Activated effector memory CD4-positive, alpha-beta T cell treated with anti-CD3 and anti-CD28 coated beads, Interleukin-2, amount 50 U/mL, for 16 hours (primary cell): Measurements from ENCODE around the gene SLC2A11.
A peak's percentile ranks its signal among the peaks of the same experiment; 100 is the strongest.

ENCODE experiments used
- DNase-seq: peaks from one replicate; pipeline ENCODE4 v3.0.0-alpha.2; 2020

The SLC2A11 gene

DNA sequence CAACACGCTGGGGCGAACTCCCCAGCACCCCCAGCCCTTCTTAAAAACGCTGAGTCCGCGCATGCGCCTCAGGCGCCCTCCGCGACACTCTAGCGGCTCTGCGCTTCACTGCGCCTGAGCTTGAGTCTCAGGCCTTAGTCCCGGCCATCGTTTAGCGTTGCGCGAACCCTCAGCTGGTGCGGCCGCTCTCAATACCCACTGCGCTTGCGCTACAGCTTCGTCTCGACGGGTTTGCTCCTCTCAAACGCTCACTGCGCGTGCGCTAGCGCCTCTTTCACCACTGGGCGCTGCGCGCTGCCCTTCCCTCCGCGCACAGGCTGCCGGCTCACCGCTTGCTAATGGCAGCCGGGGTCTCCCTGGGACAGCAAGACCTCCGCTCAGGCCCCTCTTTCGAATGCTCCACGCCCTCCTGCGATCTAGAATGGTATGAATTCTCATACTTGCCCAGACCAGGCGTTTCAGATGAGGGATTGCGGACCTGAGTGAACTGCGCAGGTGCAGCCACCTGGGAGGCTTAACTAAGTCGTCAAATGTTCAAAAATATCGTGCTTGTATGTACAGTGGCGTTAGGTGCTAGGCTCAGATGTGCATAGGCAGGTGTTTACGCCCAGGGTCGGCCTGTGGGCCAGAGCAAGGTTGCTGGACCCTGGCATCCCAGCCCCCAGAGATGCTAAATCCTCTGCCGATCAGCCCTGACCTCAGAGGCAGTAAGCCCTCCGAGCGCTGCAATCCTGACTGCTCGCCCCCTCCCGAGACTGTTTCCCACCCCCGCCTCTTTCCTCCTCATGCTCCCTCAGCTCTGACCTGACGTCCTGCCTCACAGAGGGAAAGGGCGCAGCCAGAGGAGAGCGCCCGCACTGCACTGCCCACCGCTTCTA is at the start of gene SLC2A11:
SLC2A11 (plus strand) TSS at position 270 of the 878 bp plus-strand sequence; CDS start at position 395, 125 bp downstream.
- DNase-seq = peak; percentile 97

DNA sequence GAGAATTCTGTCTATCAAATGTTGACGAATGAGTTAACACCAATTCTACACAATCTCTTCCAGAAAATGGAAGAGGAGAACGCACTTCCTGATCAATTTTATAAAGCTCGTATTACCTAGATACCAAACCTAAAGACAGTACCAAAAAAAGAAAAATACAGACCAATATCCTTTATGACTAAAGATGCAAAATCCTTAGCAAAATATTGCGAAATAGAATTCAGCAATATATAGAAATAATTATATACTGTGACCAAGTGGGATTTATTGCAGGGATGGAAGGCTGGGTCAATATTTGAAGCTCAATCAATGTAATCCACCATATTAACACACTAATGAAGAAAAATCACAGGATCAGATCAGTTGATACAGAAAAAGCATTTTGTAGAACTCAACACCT is 45.3 kb upstream of the SLC2A11 start:
- DNase-seq = no peak

DNA sequence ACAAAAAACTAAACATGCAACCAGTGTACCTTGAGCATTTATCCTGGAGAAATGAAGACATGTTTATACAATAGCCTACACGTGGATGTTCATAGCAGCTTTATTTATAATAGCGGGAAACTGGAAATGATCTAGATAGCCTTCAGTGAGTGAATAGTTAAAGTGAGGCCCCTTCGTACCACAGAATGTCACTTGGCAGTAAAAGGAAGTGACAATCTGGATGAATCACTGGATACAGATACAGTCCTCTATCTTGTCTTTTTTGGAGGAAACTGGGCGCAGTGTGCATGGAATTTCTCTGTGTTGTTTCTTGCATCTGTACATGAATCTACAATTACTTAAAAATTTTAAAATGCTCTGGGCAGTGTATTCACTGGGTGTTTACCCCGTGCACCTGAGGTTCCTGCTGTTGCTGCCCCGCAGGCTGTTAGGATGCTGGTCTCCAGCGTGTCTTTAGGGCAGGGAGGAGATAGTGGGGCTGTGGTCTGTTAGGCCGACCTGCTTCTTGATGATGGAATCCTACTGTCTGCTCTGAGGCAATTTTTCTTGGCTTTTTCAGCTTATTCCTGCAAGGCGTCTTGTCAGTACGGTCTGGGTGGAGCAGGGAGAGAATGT is 42.0 kb upstream of the SLC2A11 start:
- DNase-seq = no peak

DNA sequence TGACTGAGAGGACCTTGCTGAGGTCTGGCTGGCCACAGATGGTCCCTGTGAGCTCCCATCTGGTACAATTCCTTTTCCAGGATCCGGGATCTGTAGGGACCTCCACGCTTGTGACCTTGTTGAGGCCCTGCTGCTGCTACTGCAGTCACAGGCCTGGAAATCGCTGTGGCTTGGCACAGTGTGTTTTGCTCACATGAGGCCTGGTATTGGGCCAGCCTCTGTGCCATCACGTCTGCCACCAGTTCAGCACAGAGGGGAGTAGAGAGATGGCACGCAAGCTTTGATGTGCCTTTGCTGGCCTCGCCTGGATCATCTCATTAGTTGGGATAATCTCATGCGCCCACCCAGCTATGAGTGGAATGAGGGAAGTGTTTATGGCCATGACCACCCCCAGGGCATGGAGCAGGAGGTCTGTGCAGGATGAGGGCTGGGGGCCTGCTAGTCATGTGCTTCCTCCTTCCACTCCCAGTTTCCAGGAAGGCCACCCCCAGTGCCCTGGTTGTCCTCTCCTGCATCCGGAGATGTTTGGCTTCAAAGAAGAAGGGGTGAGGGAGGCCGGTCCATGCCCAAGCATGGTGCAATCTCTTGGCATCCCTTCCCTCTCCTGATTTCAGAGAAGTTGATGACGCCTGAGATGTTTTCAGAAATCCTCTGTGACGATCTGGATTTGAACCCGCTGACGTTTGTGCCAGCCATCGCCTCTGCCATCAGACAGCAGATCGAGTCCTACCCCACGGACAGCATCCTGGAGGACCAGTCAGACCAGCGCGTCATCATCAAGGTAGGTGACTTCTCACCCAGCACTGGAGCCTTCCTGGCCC is 41.3 kb upstream of the SLC2A11 start:
- no peak for DNase-seq

GRCh38 chr22:23817146-23817545 is 40.5 kb upstream of the SLC2A11 start:
- DNase-seq = no peak

GRCh38 chr22:23818541-23818940 is 39.1 kb upstream of the SLC2A11 start:
- DNase-seq = no peak

DNA sequence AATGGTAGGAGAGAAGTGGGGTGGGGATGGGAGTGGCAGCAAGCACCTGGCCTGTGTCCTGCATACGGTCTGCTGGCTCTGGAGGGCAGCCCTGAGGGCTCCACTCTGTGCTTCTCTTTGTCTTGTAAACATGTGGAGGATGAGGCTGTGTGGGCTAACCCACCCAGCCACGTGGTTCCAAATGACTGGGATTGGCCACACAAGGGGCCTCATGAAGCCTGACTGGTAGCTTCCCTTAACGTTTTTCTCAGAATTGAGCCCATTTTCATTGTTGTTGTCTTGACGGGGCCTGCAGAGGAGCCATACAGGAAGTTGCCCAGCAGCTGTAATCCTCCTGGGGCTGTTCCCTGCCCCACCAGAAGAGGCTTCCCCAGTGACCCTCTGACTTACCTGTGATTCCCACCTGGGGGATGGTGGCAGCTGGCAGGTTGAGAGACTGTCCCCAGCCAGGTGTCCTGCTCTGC is 36.9 kb upstream of the SLC2A11 start:
- DNase-seq = no peak

DNA sequence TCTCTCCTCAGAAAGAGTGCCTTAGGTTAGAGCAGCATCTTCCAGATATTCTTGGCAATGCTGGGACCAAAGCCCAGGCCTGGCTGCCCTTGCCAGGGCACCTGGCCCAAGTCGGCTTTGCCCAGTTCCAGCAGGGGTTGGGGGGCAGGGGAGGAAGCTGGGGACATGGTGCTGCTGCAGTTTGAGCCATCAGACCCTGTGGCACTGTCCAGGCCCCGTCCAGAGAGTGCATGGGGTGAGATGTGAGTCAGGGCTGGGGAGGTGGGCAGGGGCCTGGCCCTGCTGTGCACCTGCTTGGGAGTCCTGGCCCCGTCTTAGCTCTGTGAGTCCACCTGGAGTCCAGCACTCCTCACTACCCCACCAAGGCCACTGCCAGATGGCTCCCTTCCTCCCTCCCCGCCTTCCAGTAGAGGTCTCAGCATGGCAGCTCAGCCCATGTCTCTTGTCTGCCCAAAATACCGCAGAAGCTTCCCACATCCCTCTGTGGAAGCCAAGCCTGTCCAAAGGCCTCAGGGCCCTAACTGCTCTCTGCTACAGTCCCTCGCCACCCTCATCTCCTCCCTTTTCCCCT is 35.5 kb upstream of the SLC2A11 start:
- DNase-seq = no peak

- peak; percentile 56 for DNase-seq
These were observed 34.3 kb upstream of the SLC2A11 start for GRCh38 chr22:23823331-23823791.

- DNase-seq = peak; percentile 46
These were observed 33.0 kb upstream of the SLC2A11 start for GRCh38 chr22:23824476-23825245.

DNA sequence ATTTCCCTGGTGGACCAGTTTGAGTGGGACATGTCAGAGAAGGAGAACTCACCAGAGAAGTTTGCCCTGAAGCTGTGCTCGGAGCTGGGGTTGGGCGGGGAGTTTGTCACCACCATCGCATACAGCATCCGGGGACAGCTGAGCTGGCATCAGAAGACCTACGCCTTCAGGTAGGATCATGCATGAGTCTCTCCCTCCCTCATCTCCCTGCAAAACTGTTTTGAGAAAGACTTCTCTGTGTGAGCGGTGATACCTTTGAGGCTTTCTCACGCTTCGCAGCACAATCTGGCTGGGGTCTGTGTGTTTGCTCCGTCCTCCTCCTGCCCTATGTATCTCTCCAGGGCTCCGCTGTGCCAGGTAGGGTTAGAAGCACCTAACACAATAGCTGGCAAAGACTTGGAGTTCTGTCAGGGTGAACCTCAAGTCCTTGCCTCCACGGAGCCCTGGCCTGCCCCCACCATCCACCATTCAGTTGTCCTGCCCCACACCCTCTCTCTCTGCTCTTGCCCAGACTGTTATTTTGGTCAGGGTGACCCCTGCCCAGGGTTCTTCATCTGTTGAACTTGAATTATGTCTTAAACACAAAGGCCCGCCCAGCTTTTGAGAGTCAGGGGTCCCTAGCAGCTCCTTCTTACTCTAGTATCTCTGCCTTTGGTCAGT is 32.3 kb upstream of the SLC2A11 start:
- DNase-seq = peak; percentile 38

- peak; percentile 54 for DNase-seq
These were observed 30.9 kb upstream of the SLC2A11 start for GRCh38 chr22:23826510-23827350.

DNA sequence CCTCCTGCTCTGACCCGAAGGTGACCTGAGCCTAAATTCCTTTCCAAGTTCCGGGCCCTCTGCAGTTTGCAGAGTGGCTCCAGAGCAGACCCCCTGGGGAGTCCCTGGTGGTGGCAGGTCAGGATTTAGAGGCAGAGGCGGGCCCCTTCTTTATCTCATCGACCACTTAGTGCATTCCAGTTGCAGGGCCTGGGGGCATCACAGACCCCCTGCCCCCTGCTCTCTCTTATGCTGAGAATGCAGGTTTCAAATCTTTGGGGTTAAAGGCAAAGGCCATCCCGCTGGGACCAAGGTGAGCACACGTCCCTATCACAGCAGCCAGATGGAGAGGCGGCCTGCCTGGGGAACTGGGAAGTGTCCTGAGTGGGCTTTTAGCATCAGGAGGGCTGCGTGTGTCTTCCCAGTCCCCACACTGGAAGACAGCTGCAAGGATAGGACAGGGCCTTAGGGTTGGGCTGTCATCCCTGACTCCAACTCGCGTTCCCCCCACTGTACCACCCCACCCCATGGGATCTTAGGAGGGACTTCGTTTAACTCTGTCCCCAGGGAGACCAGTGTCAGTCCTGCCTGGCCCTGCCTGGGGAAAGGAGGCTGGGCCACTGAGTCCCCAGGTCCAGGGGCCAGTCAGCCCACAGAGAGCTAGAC is 30.2 kb upstream of the SLC2A11 start:
- DNase-seq = peak; percentile 53

DNA sequence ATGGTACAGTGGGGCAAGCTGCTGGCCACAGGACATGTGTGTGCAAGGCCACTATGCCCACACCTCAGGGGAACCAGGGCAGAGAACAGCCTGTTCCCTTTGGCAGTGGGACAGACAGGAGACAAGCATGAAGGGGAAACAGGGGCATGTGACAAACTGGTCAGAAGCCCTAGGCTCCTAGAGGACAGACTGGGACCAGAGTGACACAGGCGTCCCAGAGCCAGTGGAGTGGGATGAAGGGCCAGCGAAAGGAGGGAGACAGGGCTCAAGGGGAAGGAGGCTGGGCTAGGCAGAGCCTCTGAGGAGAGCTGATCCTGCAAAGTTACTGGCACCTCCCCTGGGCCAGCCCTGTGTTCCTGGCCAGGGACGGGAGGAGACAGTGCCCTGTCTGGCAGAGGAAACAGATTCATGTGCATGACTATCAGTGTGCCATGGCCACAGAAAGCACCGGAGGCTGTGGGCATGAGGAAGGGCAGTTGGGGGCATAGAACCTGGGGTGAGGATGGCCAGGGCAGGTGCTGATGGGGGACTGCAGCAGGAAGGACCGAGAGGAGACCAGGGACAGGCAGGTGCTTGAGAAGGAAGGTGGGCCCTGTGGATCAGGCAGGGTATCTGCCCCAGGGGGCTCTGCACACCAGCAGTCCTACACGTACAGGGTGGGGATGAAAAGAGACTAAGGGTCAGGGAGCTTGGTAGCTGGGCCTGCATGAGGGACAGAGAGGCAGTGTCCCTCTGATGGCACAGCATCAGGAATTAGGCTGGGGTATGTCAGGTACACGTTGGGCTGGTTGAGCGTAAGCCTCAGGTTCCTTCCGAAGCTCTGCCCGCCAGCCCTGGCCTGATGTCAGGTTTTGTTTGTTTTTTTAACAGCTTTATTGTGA is 28.6 kb upstream of the SLC2A11 start:
- peak; percentile 50 for DNase-seq

GRCh38 chr22:23829845-23830372 is 27.8 kb upstream of the SLC2A11 start:
- no peak for DNase-seq

GRCh38 chr22:23831261-23831660 is 26.4 kb upstream of the SLC2A11 start:
- DNase-seq = peak; percentile 38

GRCh38 chr22:23831781-23832180 is 25.9 kb upstream of the SLC2A11 start:
- peak; percentile 42 for DNase-seq

DNA sequence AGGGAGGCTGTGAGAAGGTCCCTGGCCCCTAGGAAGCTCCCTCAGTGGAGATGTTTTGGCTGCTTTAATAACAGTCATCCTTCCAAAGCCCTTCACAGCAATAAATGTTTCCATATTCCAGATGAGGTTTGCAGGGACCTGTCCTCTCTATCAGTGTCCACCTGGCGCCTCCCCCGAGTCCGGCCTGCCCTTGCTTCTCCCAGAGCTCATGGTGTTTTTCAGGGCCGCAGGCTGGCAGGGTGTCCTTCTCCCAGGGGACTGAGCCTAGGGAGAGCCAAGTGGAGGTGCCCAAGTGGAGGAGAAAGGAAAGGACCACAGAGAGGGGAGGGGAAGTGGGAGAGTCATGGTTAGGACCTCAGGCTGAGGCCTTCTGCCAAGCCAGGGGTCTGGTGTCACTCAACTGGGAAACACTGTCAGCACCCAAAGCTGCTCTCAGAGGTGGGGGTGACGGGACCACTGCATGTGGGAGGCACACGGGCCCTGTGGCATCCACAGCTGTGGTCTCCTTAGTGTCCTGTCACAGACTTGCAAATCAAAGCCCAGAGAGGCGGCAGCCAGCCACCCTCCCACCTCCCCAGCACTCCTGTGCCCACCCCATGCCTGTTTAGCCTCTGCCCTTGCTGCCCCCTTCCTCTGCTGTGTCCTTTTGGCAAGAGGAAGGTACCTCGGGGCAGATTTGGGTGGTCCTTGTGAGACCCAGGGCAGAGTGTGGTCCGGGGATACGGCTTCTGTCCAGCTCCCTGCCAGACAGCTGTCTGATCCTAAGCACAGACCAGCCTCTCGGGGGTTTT is 25.3 kb upstream of the SLC2A11 start:
- DNase-seq = peak; percentile 61
